Left ventricle myocardium inferior (tissue), 1 donor: ENCODE data around the gene FGFR2. TPM values are rescaled to one million over a fixed set of nuclear protein-coding genes. Genes with fewer than 3 reads are reported as not detected.

ENCODE experiments used
- DNase-seq: peaks from one replicate; pipeline ENCODE4 v3.0.0-alpha.2; 2020
- H3K27ac ChIP-seq: fragments of 200-600 bp; replicated peaks from 2 replicates; pipeline ENCODE4 v1.8.0; 2021
- H3K27me3 ChIP-seq: fragments of 200-600 bp; 2 replicates; pipeline ENCODE4 v1.8.0; 2021; ENCODE audit warnings: low read depth
- H3K36me3 ChIP-seq: fragments of 200-600 bp; 2 replicates; pipeline ENCODE4 v1.8.0; 2021
- H3K4me1 ChIP-seq: fragments of 200-600 bp; 2 replicates; pipeline ENCODE4 v1.8.0; 2021
- H3K4me3 ChIP-seq: fragments of 200-600 bp; 2 replicates; pipeline ENCODE4 v1.8.0; 2021; ENCODE audit warnings: mild to moderate bottlenecking, moderate library complexity
- H3K9me3 ChIP-seq: fragments of 200-600 bp; replicated peaks from 2 replicates; pipeline ENCODE4 v1.8.0; 2021
- CTCF ChIP-seq: fragments of 200-600 bp; IDR thresholded peaks from 2 replicates; pipeline ENCODE4 v1.8.0; 2021; ENCODE audit warnings: antibody characterized with exemption, mild to moderate bottlenecking, borderline replicate concordance
- intact Hi-C: fragments of 100-400 bp; cut with micrococcal nuclease; formaldehyde crosslinking; loops from one replicate; pipeline ENCODE4 v1.11.0; 2022
- total RNA-seq: library from RNA; stranded (reverse); fragmentation: NEBNext Ultra II Directional; extraction: Animal tissue kit (Norgen Biotek cat#: 25700); gene quantifications from one replicate; pipeline ENCODE4 v1.2.1, GENCODE V29; 2021
- donor health status: DM: no; HTN: yes; CAD: no; lungs with severe emphysema.

The FGFR2 gene
- total RNA-seq, 1 donor from 2014 or later = 0.36 TPM

- TF ChIP-seq CTCF = no peak
- Histone ChIP-seq H3K27me3 (peaks cover 21% of the 10 kb centered on the region), H3K27ac (no peak overlapping the region), H3K9me3 (no peaks in the 10 kb centered on the region), H3K4me3 (no peak overlapping the region), H3K36me3 (no peaks in the 10 kb centered on the region), H3K4me1 (no peaks in the 10 kb centered on the region)
- DNase-seq = no peak
- intact Hi-C loops = no loop called here
Measured at GRCh38 chr10:121466424-121466823, 131.8 kb downstream of the FGFR2 start.

GRCh38 chr10:121465215-121465614 lies 133.0 kb downstream of the FGFR2 start:
- no peak for TF ChIP-seq CTCF
- no peaks in the 10 kb centered on the region for H3K4me1 ChIP-seq
- H3K27me3 ChIP-seq = peaks cover 21% of the 10 kb centered on the region
- no peak for DNase-seq
- H3K9me3 ChIP-seq = no peaks in the 10 kb centered on the region
- H3K4me3 ChIP-seq = no peak overlapping the region
- intact Hi-C loops = no loop called here
- no peaks in the 10 kb centered on the region for H3K36me3 ChIP-seq
- no peak overlapping the region for H3K27ac ChIP-seq

- Histone ChIP-seq H3K36me3 (no peaks in the 10 kb centered on the region), H3K4me3 (no peak overlapping the region), H3K4me1 (no peaks in the 10 kb centered on the region), H3K9me3 (no peaks in the 10 kb centered on the region), H3K27me3 (peaks cover 21% of the 10 kb centered on the region), H3K27ac (no peak overlapping the region)
- no peak for DNase-seq
- TF ChIP-seq CTCF = no peak
- intact Hi-C loops = no loop called here
Measured at GRCh38 chr10:121464517-121464916, 133.7 kb downstream of the FGFR2 start.

GRCh38 chr10:121462955-121463354 lies 135.3 kb downstream of the FGFR2 start:
- H3K4me3 ChIP-seq = no peak overlapping the region
- H3K9me3 ChIP-seq = no peaks in the 10 kb centered on the region
- no peaks in the 10 kb centered on the region for H3K36me3 ChIP-seq
- TF ChIP-seq CTCF = no peak
- no peak overlapping the region for H3K27ac ChIP-seq
- intact Hi-C loops = no loop called here
- no peak for DNase-seq
- H3K4me1 ChIP-seq = no peaks in the 10 kb centered on the region
- H3K27me3 ChIP-seq = peaks cover 26% of the 10 kb centered on the region

- Histone ChIP-seq H3K36me3 (no peaks in the 10 kb centered on the region), H3K27me3 (peaks cover 32% of the 10 kb centered on the region), H3K9me3 (no peaks in the 10 kb centered on the region), H3K27ac (no peak overlapping the region), H3K4me1 (no peaks in the 10 kb centered on the region), H3K4me3 (no peak overlapping the region)
- intact Hi-C loops = no loop called here
- no peak for TF ChIP-seq CTCF
- DNase-seq = no peak
Measured at GRCh38 chr10:121462281-121462680, 136.0 kb downstream of the FGFR2 start.

GRCh38 chr10:121461307-121461706 lies 136.9 kb downstream of the FGFR2 start:
- Histone ChIP-seq H3K27me3 (peaks cover 42% of the 10 kb centered on the region), H3K9me3 (no peaks in the 10 kb centered on the region), H3K4me1 (no peaks in the 10 kb centered on the region), H3K4me3 (no peak overlapping the region), H3K36me3 (no peaks in the 10 kb centered on the region), H3K27ac (no peak overlapping the region)
- DNase-seq = no peak
- TF ChIP-seq CTCF = no peak
- intact Hi-C loops = no loop called here
